Stimulated activated CD8-positive, alpha-beta memory T cell treated with anti-CD3 and anti-CD28 coated beads, Interleukin-4, amount 100 ng/mL, for 24 hours (primary cell): ENCODE measurements around the gene FAM174B.

Experiments used
- DNase-seq: peaks from one replicate; pipeline ENCODE4 v3.0.0-alpha.2; 2020; ENCODE audit warnings: low read depth

FAM174B gene

GRCh38 chr15:92569778-92570177 is 85.8 kb downstream of the FAM174B start:
- DNase-seq = no peak
